Activated T-helper 1 cell treated with Interleukin-2 at 50 U/mL for 16 hours (primary cell): ENCODE measurements around the gene USP17L5.
A peak's percentile ranks its signal among the peaks of the same experiment; 100 is the strongest.
"Not testable (repeated sequence)": the region's sequence is repeated elsewhere in the genome, so short reads cannot be mapped to it uniquely, and the experiment has no call there.

Experiments
- DNase-seq: peaks from one replicate; pipeline ENCODE4 v3.0.0-alpha.2; 2020; ENCODE audit warnings: low read depth

Gene USP17L5

GRCh38 chr4:9339103-9339502 is at the start of gene USP17L5:
Gene USP17L5, plus strand, starts transcription at chr4:9339403. Its CDS starts 0 bp downstream, at chr4:9339403.
- not testable (repeated sequence) for DNase-seq

- DNase-seq: not testable (repeated sequence)
Observed at GRCh38 chr4:9324191-9324590, 15.0 kb upstream of the USP17L5 start.

GRCh38 chr4:9324865-9325264 is 14.3 kb upstream of the USP17L5 start, which contains the start of gene USP17L24:
Gene USP17L24, plus strand, starts transcription at chr4:9325165. Its CDS starts 0 bp downstream, at chr4:9325165.
- not testable (repeated sequence) for DNase-seq

- not testable (repeated sequence) for DNase-seq
Observed at GRCh38 chr4:9329611-9330010, 9.6 kb upstream of the USP17L5 start, which contains the start of gene USP17L25. Gene USP17L25, plus strand, starts transcription at chr4:9329911. Its CDS starts 0 bp downstream, at chr4:9329911.

GRCh38 chr4:9334358-9334757 is 4.8 kb upstream of the USP17L5 start, which contains the start of gene USP17L26:
Gene USP17L26, plus strand, starts transcription at chr4:9334658. Its CDS starts 0 bp downstream, at chr4:9334658.
- not testable (repeated sequence) for DNase-seq

GRCh38 chr4:9343848-9344247 is 4.6 kb downstream of the USP17L5 start, which contains the start of gene USP17L27:
Gene USP17L27, plus strand, starts transcription at chr4:9344148. Its CDS starts 0 bp downstream, at chr4:9344148.
- not testable (repeated sequence) for DNase-seq

GRCh38 chr4:9348593-9348992 is 9.4 kb downstream of the USP17L5 start, which contains the start of gene USP17L28:
Gene USP17L28, plus strand, starts transcription at chr4:9348893. Its CDS starts 0 bp downstream, at chr4:9348893.
- DNase-seq: not testable (repeated sequence)

GRCh38 chr4:9350866-9351265 is 11.7 kb downstream of the USP17L5 start:
- DNase-seq: not testable (repeated sequence)

GRCh38 chr4:9353338-9353737 is 14.1 kb downstream of the USP17L5 start, which contains the start of gene USP17L29:
Gene USP17L29, plus strand, starts transcription at chr4:9353638. Its CDS starts 0 bp downstream, at chr4:9353638.
- DNase-seq: not testable (repeated sequence)

- DNase-seq: not testable (repeated sequence)
Observed at GRCh38 chr4:9362829-9363228, 23.6 kb downstream of the USP17L5 start, which contains the start of gene USP17L30. Gene USP17L30, plus strand, starts transcription at chr4:9363129. Its CDS starts 0 bp downstream, at chr4:9363129.

GRCh38 chr4:9379881-9380280 is 40.7 kb downstream of the USP17L5 start:
- not testable (repeated sequence) for DNase-seq

- DNase-seq: peak; percentile 4
Observed at GRCh38 chr4:9381012-9381534, 41.9 kb downstream of the USP17L5 start.

GRCh38 chr4:9384126-9384525 is 44.9 kb downstream of the USP17L5 start:
- no peak for DNase-seq

- not testable (repeated sequence) for DNase-seq
Observed at GRCh38 chr4:9389001-9389400, 49.8 kb downstream of the USP17L5 start.
